Measurements from ENCODE around the gene IL1RAPL2.

DNA sequence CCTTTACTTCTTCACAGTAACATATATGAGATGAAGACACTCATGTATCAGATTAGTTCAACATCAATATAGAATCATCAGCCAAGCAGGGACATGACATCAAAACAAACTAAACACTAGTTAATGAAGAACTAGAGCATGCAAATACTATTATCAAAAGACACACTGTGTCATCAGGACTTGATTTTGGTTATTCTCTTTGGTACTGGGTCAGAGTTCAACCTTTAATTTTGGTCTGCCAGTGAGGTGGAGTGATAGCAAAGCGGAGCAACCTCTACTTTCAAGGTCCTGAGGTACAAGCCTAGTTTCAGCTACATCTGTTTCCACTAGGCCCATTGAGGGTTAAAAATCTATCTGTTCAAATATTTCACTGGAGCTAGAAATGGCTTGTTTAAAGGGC, 584.0 kb downstream of the IL1RAPL2 start:
- TF ChIP-seq EZH2 (IDR thresholded peaks at IDR 0.05) = no peak
- TF ChIP-seq POLR2AphosphoS5 (IDR thresholded peaks at IDR 0.05; ENCODE audit: borderline replicate concordance, low read depth, low read length) = no peak
